NCI-H510A (cell line): ENCODE data around the gene EIF1B.

ENCODE experiments used
- DNase-seq: peaks from one replicate; lab custom pipeline; 2025; lab: John Stamatoyannopoulos, UW

Gene EIF1B

DNA sequence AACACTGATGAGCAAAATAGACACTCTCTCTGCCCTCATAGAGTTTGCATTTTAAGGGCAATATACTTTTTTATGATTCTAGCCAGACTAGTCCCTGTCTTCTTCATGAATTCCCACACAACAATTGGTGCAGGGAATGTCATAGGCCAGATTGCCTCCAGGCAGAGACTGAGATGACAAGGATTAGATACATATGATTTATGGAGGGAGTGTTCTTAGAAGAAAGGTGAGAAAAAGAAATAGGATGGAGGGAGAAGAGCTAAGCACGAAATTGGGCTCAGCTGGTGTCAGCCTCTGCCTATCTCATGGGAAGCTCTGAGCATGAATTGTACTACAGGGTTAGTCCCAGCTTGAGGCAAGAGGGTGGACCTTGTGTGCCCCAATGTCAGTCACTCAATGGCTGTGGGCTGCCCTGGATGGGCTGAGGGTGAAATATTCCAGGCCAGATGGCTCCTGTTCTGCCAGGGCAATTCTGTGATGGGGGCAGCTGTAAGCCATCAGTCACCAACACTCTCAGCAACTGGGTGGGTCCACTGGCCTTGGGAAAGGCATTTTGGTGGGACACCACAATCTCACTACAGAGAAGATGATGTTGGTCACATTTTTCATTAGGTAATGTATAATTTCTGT, 31.1 kb downstream of the EIF1B start:
- DNase-seq = no peak

DNA sequence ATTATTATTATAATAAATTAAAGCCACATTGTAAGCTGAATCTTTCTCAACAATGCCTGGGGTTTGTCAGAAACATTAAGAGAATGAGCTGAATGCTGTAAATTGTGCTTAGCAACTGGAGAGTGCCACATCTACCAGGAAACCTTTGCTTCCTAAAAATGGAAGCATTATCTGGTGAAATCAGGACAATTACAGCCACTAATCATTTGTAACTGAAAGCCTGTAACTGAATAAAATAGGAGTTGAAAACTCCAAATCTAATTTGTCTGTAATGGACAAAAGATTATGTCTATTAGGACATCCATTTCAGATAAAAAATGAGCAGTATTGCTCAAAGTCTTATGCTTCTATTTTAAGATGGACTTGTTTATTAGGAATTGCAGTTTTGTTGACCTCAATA, 32.2 kb downstream of the EIF1B start:
- no peak for DNase-seq

DNA sequence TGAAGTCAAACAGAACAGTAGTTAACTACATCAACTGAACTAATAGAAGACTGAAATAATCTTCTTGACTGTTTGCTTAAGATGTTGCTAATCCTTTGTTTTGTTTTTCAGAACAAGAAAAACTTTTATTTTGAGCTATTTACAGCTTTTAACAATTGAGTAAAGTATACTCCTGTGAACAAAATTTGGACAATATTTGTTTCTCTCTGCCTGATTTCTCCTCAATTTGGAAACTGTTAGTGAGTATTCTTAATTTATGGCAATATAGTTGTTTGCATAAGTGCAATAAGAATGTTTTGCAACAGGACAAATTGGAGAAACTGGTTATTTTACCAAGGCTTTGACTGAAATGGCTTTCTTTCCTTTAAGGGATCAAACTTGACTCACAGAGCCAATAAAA, 41.0 kb downstream of the EIF1B start:
- DNase-seq = no peak

GRCh38 chr3:40355410-40355809, 45.9 kb downstream of the EIF1B start:
- no peak for DNase-seq

- no peak for DNase-seq
Measured at GRCh38 chr3:40358454-40358853, 48.9 kb downstream of the EIF1B start.
